Activated CD4-positive, alpha-beta T cell treated with anti-CD3 and anti-CD28 coated beads for 1 hour (primary cell): ENCODE data around the gene DCP1B.

Source experiments
- DNase-seq: peaks from one replicate; pipeline ENCODE4 v3.0.0-alpha.2; 2020

DCP1B gene

GRCh38 chr12:1934068-1934467 lies 70.2 kb downstream of the DCP1B start:
- no peak for DNase-seq

- no peak for DNase-seq
Measured at GRCh38 chr12:1933342-1934051, 70.8 kb downstream of the DCP1B start.

DNA sequence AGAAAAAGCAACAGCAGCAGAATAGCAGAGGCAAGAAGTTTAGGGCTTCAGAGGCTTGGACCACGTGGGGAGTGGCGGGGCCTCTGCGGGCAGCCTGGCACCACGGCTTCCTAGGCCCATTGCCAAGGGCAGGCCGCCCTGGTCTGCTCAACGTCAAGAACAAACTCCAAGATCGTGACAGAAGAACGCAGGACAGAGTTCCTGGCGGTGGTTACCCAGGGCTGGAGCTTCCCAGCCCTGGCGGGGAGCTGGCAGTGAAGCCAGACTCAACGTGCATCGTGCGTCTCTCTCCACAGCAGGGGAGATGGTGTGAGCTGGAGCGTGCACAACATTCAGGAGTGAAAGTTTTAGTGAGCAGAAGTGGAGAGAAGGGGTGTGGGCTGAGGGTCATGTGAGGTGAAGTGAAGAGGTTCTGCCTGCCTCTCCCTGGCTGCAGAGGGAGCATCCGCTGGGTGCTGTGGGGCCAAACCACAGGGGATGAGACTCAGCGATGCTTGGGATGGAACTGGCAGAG lies 71.9 kb downstream of the DCP1B start:
- no peak for DNase-seq

DNA sequence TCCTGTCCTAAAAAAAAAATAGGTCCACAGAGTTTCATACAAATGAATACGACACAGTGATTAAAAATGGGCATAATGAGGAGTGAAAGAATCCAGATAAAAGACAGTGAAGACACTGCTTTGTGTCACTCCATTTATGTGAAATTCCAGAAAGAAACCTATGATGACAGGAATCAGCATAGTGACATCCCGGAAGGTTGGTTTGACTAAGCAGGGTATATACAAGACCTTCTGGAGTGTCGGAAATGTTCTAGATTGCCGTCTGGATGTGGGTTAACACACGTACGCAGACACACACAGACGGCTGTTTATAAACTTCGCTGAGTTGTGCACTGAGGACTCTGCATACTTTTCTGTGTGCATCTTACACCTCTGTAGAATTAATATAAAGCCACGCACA lies 72.6 kb downstream of the DCP1B start:
- DNase-seq = no peak

DNA sequence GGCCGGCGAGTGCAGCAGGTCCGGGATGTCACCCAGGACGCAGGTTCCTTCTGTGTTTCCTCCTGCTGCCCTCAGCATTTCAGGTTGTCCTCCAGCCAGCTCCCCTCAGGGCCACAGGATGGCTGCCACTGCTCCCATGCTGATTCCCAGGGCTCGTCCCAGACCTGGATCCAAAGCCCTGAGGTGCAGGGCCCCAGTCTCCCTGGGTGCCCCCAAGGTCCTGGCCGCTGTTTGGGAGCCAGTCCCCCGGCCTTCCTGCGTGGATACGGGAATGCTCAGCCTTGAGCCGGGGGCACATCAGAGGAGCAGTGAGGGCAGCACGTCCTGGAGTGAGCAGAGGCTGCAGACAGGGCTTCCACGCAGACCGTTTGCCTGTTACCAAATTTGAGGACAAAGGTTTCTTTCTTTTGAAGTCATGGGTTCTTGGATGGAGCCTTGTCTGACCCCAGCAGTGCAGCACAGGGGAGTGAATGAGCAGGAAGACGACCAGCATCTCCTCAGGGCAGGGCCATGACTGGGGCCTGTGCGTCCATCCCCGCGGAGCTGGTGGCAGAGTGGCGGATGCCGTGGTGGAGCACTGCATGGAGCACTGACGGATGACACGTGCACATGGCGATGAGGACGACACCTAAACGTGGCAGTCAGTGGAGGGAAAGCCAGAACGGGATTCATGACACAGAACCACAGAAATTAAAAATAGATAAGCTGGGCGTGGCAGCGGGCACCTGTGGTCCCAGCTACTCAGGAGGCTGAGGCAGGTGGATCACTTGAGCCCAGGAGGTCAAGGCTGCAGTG lies 73.3 kb downstream of the DCP1B start:
- DNase-seq = no peak

- no peak for DNase-seq
Measured at GRCh38 chr12:1929985-1930802, 74.1 kb downstream of the DCP1B start.

DNA sequence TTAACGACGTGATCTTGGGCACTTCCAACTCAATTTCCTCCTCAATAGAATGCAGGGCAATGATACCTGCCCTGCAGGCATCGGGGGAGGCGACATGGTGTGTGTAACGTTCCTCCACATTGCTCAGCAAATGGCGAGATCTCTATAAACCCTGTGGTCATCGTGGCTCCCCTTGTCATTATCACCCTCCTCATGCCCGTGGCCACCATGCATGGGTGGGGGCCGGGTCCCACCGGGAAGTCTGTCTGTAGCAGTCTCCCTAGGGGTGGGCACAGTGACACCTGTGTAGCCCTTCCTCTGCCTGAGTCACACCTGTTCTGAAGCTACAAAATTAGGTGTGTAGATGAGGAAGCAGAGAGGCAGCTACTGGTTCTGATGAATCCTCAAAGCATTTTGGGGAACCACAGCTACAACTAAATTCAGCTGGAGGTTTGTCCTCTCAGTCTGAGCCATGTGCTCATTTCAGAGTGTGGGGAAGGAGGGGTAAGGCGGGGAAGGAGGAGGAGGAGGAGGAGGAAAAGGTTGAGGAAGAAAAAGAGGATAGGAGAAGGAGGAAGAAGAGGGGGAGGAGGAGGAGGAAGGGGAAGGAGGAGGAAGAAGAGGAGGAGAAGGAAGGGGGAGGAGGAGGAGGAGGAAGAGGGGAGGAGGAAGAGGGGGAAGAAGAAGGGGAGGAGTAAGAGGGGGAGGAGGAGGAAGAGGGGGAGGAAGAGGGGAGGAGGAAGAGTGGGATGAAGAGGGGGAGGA lies 74.8 kb downstream of the DCP1B start:
- DNase-seq = no peak

- no peak for DNase-seq
Measured at GRCh38 chr12:1928439-1929121, 75.7 kb downstream of the DCP1B start.

DNA sequence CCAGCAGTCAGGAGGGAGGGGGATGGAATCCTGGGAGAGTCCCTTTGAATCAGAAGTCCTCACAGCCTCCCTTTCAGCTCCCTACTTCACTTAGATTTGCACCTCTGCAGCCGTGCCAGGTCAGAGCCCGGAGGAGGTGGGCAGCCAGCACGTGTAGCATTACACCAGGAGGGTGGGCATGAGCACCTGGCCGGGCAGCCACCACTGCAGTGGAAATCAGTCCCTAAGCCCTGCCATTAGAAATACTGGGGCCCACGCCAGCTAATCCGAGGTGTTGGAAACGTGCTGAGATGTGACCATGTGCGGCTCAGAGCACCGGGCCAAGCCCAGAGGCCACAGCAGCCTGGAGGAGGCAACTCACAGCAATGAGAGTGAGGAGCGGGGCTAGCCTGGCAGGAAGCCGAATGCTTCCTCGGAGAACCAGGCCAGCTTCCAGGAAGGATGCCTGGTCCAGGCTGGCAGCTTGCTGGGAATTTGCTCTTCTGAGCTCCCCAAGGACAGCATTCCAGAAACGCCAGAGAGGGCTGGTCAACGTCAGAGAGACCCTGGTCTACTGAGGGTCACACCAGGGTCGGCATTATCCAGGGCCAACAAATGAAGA lies 76.4 kb downstream of the DCP1B start:
- no peak for DNase-seq

- DNase-seq = no peak
Measured at GRCh38 chr12:1927051-1927680, 77.1 kb downstream of the DCP1B start.

DNA sequence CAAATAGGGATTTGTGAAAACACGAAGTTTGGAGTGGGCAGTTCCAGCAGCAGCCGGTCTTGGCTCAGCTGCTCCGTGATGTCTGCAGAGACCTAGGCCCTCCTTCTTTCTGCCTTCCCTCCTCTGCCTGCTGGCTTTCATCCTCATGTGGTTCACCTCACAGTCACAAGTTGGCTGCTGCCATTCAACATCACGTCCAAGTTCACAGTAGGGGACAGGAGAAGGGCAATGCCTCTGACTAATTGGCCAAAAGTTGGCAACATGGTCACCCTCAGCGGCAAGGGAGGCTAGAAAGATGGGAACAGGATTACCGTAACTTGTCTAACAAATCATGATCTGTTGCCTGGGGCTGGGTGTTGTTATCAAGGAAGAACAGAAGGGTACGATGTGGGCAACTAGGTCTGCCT lies 78.0 kb downstream of the DCP1B start:
- DNase-seq = no peak

- no peak for DNase-seq
Measured at GRCh38 chr12:1925684-1926006, 78.6 kb downstream of the DCP1B start.

DNA sequence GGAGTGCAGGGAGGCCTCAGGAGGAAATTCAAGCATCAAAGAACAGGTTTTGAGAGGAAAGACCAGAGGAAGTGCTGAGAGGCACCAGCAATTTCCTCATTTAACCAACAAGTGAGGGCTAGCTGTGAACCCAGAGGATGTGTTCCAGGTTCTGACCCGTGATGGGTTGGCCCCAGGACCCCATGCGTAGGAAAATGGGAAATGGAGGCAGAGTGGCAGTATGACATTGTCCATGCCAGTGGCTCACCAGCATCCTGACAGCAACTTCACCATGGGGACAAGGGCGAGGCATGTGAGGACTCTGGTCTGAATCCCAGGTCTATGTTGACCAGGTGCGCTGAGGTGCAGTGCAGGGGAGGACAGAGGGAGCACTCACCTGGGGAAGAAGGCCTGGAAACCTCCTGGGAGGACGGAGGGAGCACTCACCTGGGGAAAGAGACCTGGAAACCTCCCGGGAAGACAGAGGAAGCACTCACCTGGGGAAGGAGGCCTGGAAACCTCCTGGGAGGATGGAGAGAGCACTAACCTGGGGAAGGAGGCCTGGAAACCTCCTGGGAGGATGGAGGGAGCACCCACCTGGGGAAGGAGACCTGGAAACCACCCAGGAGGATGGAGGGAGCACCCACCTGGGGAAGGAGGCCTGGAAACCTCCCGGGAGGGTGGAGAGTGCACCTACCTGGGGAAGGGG lies 79.1 kb downstream of the DCP1B start:
- DNase-seq = no peak

DNA sequence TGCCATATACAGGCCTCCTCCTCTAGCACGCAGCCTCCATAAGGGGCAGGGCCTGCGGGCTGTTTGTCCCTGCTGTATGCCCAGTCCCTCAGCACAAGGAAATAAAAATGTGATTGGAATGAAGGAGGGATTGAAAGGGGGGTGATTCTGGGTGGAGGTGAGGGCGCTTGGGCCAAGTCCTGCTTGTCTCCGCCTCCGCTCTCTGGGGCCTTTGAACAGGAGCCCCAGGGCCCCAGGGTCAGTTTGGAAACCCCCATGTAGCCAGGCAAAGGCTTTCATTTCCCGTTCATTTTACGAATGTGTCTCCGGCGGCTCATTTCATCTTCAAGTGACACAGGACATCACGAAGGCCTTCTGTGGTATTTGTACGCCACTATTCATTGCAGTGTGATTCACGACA lies 81.3 kb downstream of the DCP1B start:
- DNase-seq = no peak

DNA sequence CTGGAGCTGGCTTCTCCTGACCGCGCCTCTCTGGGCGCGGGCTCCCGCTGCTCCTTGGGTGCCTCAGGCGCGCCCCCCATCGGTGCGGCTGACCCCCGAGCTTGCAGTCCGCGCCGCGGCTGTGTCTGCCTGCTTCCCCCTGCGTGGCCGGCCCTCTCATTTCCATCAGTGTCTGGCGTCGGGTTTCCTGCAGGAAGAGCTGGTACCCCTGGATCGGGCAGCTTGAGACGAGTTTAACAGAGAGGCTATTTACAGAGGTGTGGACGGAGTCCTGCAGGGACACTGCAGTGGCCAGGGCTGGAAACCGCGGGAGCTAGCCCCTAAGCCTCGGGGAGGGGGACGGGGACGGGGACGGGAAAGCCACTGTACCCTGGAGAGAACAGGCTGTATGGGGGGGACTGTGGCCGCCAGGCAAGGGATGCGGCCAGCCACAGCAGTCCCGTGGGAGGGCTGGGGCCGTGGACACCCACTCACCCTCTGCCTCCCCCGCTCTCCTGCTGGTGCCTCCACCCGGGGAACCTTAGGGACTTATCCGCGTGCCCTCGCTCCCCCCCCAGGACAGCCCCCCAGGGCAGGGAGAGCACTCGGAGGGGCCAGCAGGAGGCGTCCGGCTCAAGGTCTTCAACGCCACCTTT lies 82.1 kb downstream of the DCP1B start:
- DNase-seq = no peak

DNA sequence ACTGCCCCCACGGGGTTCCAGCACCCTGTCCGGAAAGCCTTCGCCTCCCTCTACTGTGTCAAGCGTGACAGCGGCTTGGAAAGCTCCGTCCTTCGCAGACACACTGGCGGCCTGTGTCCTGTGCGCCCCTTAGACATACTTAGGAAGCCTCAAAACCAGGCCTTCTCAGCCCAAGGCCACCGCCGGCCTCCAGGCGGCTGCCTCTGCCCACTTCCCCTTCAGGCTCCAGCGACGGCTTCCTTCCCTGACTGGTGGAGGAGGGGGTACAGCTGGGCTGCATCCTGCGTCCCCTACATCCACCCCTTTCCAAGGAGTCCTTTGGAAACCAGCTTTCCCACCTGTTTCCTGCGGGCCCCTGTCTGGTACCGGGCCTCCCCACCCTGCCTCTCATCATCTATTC lies 83.3 kb downstream of the DCP1B start:
- no peak for DNase-seq

DNA sequence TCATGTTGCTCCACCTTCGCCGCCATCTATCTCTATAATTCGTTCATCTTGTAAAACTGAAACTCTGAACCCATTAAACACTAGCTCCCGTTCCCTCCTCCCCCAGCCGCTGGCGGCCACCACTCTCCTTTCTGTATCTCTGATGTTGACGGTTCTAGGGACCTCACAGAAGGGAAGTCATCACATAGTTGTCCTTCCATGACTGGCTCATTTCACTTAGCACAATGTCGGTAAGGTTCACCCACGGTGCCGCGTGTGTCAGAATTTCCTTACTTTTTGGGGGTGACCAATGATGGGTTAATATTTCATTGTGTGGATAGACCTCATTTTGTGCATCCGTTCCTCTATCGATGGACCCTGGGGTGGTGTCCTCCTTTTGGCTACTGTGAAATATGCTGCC lies 83.8 kb downstream of the DCP1B start:
- DNase-seq = no peak

DNA sequence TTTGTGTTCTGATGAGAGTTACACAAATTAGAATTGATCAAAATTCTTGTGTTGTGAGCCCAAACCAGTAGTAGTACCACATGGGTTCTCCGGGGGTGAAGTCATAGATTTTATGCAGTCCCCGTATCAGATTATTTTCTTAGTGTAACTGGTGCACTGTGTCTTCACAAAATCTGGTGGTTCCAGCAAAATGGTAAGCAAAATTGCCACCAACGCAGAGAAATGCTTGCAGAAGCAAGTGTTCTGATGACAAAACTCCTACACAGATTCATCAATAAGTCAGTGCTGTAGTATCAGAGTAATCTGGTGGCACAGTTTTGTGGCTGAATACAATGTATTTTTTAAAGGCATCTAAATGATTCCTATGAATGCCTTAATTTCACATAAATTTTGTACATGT lies 84.5 kb downstream of the DCP1B start:
- no peak for DNase-seq

DNA sequence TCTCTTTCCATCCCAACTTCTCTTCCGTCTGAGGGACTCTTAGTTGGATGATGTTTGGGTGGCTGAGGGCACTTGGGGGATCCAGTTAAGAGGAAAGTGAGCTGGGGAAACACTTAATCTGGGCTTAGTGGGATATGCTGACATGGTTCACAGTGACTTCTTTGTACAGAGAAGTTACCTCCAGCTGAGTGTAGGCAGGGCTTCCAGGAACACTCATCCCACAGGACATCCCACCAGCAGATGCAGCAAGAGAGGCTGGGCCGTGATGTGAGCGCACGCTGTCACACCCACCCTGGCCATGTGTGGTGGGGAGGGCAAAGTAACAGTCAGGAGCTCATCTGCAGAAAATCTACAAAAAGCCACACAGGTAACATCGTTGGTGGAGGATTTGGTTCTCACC lies 85.0 kb downstream of the DCP1B start:
- DNase-seq = no peak

- DNase-seq = no peak
Measured at GRCh38 chr12:1918884-1919236, 85.4 kb downstream of the DCP1B start.
